Naive thymus-derived CD4-positive, alpha-beta T cell (primary cell): ENCODE results near the gene PDE6C. TPM values are rescaled to one million over a fixed set of nuclear protein-coding genes. Genes with fewer than 3 reads are reported as not detected.

Experiments used
- ATAC-seq: fragments of 150-1000 bp; cut with Tn5 transposase; 2 replicates; pipeline ENCODE4 v1.10.0; 2021; ENCODE audit warnings: mild to moderate bottlenecking, moderate library complexity
- CTCF ChIA-PET: fragments of 350-600 bp; sonication (Branson Sonifier 250); formaldehyde crosslinking; loops from one replicate; lab custom pipeline; 2021; ENCODE audit warnings: antibody characterized with exemption; lab: Charles Lee
- POLR2A ChIA-PET: fragments of 350-600 bp; sonication (Branson Sonifier 250); formaldehyde crosslinking; loops from one replicate; lab custom pipeline; 2021; ENCODE audit warnings: antibody characterized with exemption, inconsistent platforms; lab: Charles Lee
- DNase-seq, 9 donors: peaks; one replicate each; pipeline versions ENCODE4 v3.0.0 to v3.0.0-alpha.2; 2020 to 2022; ENCODE audit warnings: mixed read lengths in 1 of 9
- H3K27ac ChIP-seq: one replicate; pipeline ENCODE4 v1.7.0; 2013; ENCODE audit warnings: mild to moderate bottlenecking, low read depth, low read length, moderate library complexity
- H3K27me3 ChIP-seq, 2 donors: one replicate each; pipeline ENCODE4 v1.7.0; 2013; ENCODE audit warnings: low read length in 2 of 2, mild to moderate bottlenecking in 2 of 2, moderate library complexity in 2 of 2; ENCODE audit not compliant: control insufficient read depth in 2 of 2, insufficient read depth in 2 of 2
- H3K36me3 ChIP-seq, 3 experiments: 1 replicate in 2 of 3; 2 replicates in 1 of 3; pipeline ENCODE4 v1.7.0; 2013; ENCODE audit warnings: low read length in 3 of 3, mild to moderate bottlenecking in 3 of 3, moderate library complexity in 1 of 3; ENCODE audit not compliant: insufficient read depth in 3 of 3, control insufficient read depth in 2 of 3
- H3K4me1 ChIP-seq, 2 donors: one replicate each; pipeline ENCODE4 v1.7.0; 2013; ENCODE audit warnings: low read length in 2 of 2, mild to moderate bottlenecking in 2 of 2, moderate library complexity in 1 of 2; ENCODE audit not compliant: control insufficient read depth in 2 of 2, insufficient read depth in 2 of 2
- H3K4me3 ChIP-seq: 2 replicates; pipeline ENCODE4 v1.7.0; 2013; ENCODE audit warnings: mild to moderate bottlenecking, low read length
- H3K9me3 ChIP-seq, 3 experiments: 1 replicate in 2 of 3; 2 replicates in 1 of 3; pipeline ENCODE4 v1.7.0; 2013; ENCODE audit warnings: low read length in 3 of 3; ENCODE audit not compliant: control insufficient read depth in 2 of 3
- H3K27ac Mint-ChIP-seq, 9 donors: one replicate each; pipeline ENCODE4 v1.8.0; 2020 to 2022; ENCODE audit warnings: mixed read lengths in 9 of 9, mild to moderate bottlenecking in 8 of 9, moderate library complexity in 5 of 9, inconsistent platforms in 2 of 9
- H3K27me3 Mint-ChIP-seq, 5 donors: one replicate each; pipeline ENCODE4 v1.8.0; 2021 to 2022; ENCODE audit warnings: mixed read lengths in 5 of 5, mild to moderate bottlenecking in 1 of 5
- H3K36me3 Mint-ChIP-seq, 5 donors: one replicate each; pipeline ENCODE4 v1.8.0; 2020 to 2022; ENCODE audit warnings: mixed read lengths in 5 of 5, mild to moderate bottlenecking in 3 of 5, inconsistent platforms in 1 of 5
- H3K4me1 Mint-ChIP-seq, 7 donors: one replicate each; pipeline ENCODE4 v1.8.0; 2020 to 2022; ENCODE audit warnings: mixed read lengths in 7 of 7, mild to moderate bottlenecking in 3 of 7, inconsistent platforms in 1 of 7
- H3K4me3 Mint-ChIP-seq, 10 donors: one replicate each; pipeline ENCODE4 v1.8.0; 2020 to 2022; ENCODE audit warnings: mild to moderate bottlenecking in 10 of 10, mixed read lengths in 10 of 10, moderate library complexity in 6 of 10, inconsistent platforms in 2 of 10
- H3K9me3 Mint-ChIP-seq, 11 donors: one replicate each; pipeline ENCODE4 v1.8.0; 2020 to 2022; ENCODE audit warnings: mixed read lengths in 11 of 11, mild to moderate bottlenecking in 4 of 11, inconsistent platforms in 1 of 11, moderate library complexity in 1 of 11
- intact Hi-C, 2 donors: fragments of 100-400 bp; cut with micrococcal nuclease; formaldehyde crosslinking; loops; one replicate each; pipeline ENCODE4 v1.15.1; 2023
- polyA plus RNA-seq, 2 donors: library from polyadenylated mRNA; unstranded; fragments of 300-500 nt; fragmentation: Illumina TruSeq; gene quantifications; one replicate each; pipeline ENCODE4 v1.2.3, GENCODE V29; 2021
- total RNA-seq, 6 experiments: library from RNA in 5 of 6; stranded (reverse) in 5 of 6; gene quantifications; 1 replicate in 5 of 6; 2 replicates in 1 of 6; pipeline ENCODE4 v1.2.3 and lab custom pipeline; 2021 to 2026

Gene PDE6C
- total and polyA plus RNA-seq, 7 experiments from 2014 or later, result not detected

GRCh38 chr10:93622942-93623341 is 10.6 kb downstream of the PDE6C start:
- Mint-ChIP-seq H3K27ac (no peak overlapping the region), H3K4me3 (no peak overlapping the region), H3K27me3 (peaks cover 3 to 24% (median 9%) of the 10 kb centered on the region in 5 donors), H3K36me3 (no peaks in the 10 kb centered on the region), H3K9me3 (no peaks in the 10 kb centered on the region), H3K4me1 (no peaks in the 10 kb centered on the region)
- intact Hi-C loops, result no loop called here
- ChIA-PET POLR2A (no interaction called here), CTCF (no interaction called here)
- no peak overlapping the region for H3K27ac ChIP-seq
- H3K27me3 ChIP-seq, result peaks cover 0 to 3% of the 10 kb centered on the region in 2 donors
- ATAC-seq (no peak), DNase-seq (no peak)
- no peaks in the 10 kb centered on the region for H3K4me1 ChIP-seq
- no peaks in the 10 kb centered on the region for H3K36me3 ChIP-seq
- no peaks in the 10 kb centered on the region for H3K9me3 ChIP-seq
- H3K4me3 ChIP-seq, result no peak overlapping the region

GRCh38 chr10:93628858-93629257 is 16.5 kb downstream of the PDE6C start:
- intact Hi-C loops, result no loop called here

GRCh38 chr10:93629647-93630305 is 17.4 kb downstream of the PDE6C start:
- POLR2A ChIA-PET, result no interaction called here
- no peak for DNase-seq
- Histone ChIP-seq H3K36me3 (no peaks in the 10 kb centered on the region), H3K4me3 (no peak overlapping the region), H3K27ac (no peak overlapping the region), H3K9me3 (no peaks in the 10 kb centered on the region), H3K27me3 (peaks cover 0 to 3% of the 10 kb centered on the region in 2 donors), H3K4me1 (no peaks in the 10 kb centered on the region)
- CTCF ChIA-PET, result no interaction called here
- Mint-ChIP-seq H3K4me3 (no peak overlapping the region), H3K27me3 (peaks cover 2 to 35% (median 21%) of the 10 kb centered on the region in 5 donors), H3K4me1 (no peaks in the 10 kb centered on the region), H3K9me3 (no peaks in the 10 kb centered on the region), H3K36me3 (no peaks in the 10 kb centered on the region), H3K27ac (no peak overlapping the region)
- intact Hi-C loops, result no loop called here
- ATAC-seq, result no peak

More at GRCh38 chr10:93628858-93629257, 16.5 kb downstream of the PDE6C start:
- no peaks in the 10 kb centered on the region for H3K4me1 ChIP-seq
- H3K36me3 ChIP-seq, result no peaks in the 10 kb centered on the region
- Mint-ChIP-seq H3K4me1 (no peaks in the 10 kb centered on the region), H3K9me3 (no peaks in the 10 kb centered on the region), H3K27ac (no peak overlapping the region), H3K36me3 (no peaks in the 10 kb centered on the region), H3K27me3 (peaks cover 7 to 32% (median 21%) of the 10 kb centered on the region in 5 donors), H3K4me3 (no peak overlapping the region)
- H3K27me3 ChIP-seq, result peaks cover 0 to 3% of the 10 kb centered on the region in 2 donors
- POLR2A ChIA-PET, result no interaction called here
- no peaks in the 10 kb centered on the region for H3K9me3 ChIP-seq
- ATAC-seq (no peak), DNase-seq (no peak)
- no peak overlapping the region for H3K27ac ChIP-seq
- H3K4me3 ChIP-seq, result no peak overlapping the region
- CTCF ChIA-PET, result no interaction called here

- Mint-ChIP-seq H3K9me3 (peaks cover 0 to 4% (median 0%) of the 10 kb centered on the region in 11 donors), H3K27me3 (peaks cover 0 to 32% (median 19%) of the 10 kb centered on the region in 5 donors), H3K36me3 (no peaks in the 10 kb centered on the region), H3K4me1 (no peaks in the 10 kb centered on the region), H3K27ac (no peak overlapping the region), H3K4me3 (no peak overlapping the region)
- no peak for ATAC-seq
- H3K4me3 ChIP-seq, result no peak overlapping the region
- H3K27me3 ChIP-seq, result no peaks in the 10 kb centered on the region
- H3K36me3 ChIP-seq, result no peaks in the 10 kb centered on the region
- DNase-seq, result no peak
- ChIA-PET CTCF (no interaction called here), POLR2A (no interaction called here)
- H3K27ac ChIP-seq, result no peak overlapping the region
- H3K4me1 ChIP-seq, result no peaks in the 10 kb centered on the region
- intact Hi-C loops, result no loop called here
- H3K9me3 ChIP-seq, result no peaks in the 10 kb centered on the region
These were observed 18.6 kb downstream of the PDE6C start for GRCh38 chr10:93630625-93631557.

- Mint-ChIP-seq H3K27ac (no peak overlapping the region), H3K4me1 (no peaks in the 10 kb centered on the region), H3K4me3 (no peak overlapping the region), H3K9me3 (peaks cover 0 to 4% (median 0%) of the 10 kb centered on the region in 11 donors), H3K27me3 (peaks cover 11 to 22% (median 21%) of the 10 kb centered on the region in 5 donors), H3K36me3 (peaks cover 0 to 5% (median 0%) of the 10 kb centered on the region in 5 donors)
- Histone ChIP-seq H3K27ac (no peak overlapping the region), H3K36me3 (no peaks in the 10 kb centered on the region), H3K4me1 (no peaks in the 10 kb centered on the region), H3K4me3 (no peak overlapping the region), H3K9me3 (no peaks in the 10 kb centered on the region), H3K27me3 (no peaks in the 10 kb centered on the region)
- ChIA-PET CTCF (interaction anchor here (0.6 kb wide), 1 partner anchor 281 kb away, joined by 7 read pairs; no protein-coding TSS in a partner anchor), POLR2A (no interaction called here)
- intact Hi-C loops, result no loop called here
- no peak for ATAC-seq
- no peak for DNase-seq
These were observed 27.5 kb downstream of the PDE6C start for GRCh38 chr10:93639791-93640190.

GRCh38 chr10:93652857-93653256 is 40.5 kb downstream of the PDE6C start:
- H3K4me1 Mint-ChIP-seq, result no peaks in the 10 kb centered on the region
- H3K27ac Mint-ChIP-seq, result no peak overlapping the region
- ATAC-seq, result no peak
- peaks cover 0 to 5% (median 0%) of the 10 kb centered on the region in 5 donors for H3K36me3 Mint-ChIP-seq
- H3K9me3 Mint-ChIP-seq, result peaks cover 0 to 3% (median 0%) of the 10 kb centered on the region in 11 donors
- Histone ChIP-seq H3K27me3 (no peaks in the 10 kb centered on the region), H3K4me3 (no peak overlapping the region), H3K4me1 (no peaks in the 10 kb centered on the region), H3K27ac (no peak overlapping the region), H3K9me3 (no peaks in the 10 kb centered on the region), H3K36me3 (no peaks in the 10 kb centered on the region)
- H3K4me3 Mint-ChIP-seq, result no peak overlapping the region
- intact Hi-C loops, result no loop called here
- POLR2A ChIA-PET, result no interaction called here
- DNase-seq, result no peak
- CTCF ChIA-PET, result no interaction called here
- peaks cover 0 to 8% (median 3%) of the 10 kb centered on the region in 5 donors for H3K27me3 Mint-ChIP-seq
